Measurements from ENCODE around the gene FBXL2.

The FBXL2 gene

GRCh38 chr3:33273628-33274027 lies 3.6 kb upstream of the FBXL2 start:
- no peak for TF ChIP-seq CTCF (conservative IDR thresholded peaks at IDR 0.05)
- no peak overlapping the region for H3K27ac ChIP-seq

GRCh38 chr3:33278163-33278562 lies 921 bp downstream of the FBXL2 start:
- no peak for TF ChIP-seq CTCF (conservative IDR thresholded peaks at IDR 0.05)
- peak overlapping the region; percentile 72; the same call in 1 of the 2 replicates for H3K27ac ChIP-seq

- TF ChIP-seq CTCF (conservative IDR thresholded peaks at IDR 0.05): no peak
- H3K27ac ChIP-seq: no peak overlapping the region
These were observed 10.5 kb downstream of the FBXL2 start for GRCh38 chr3:33287672-33288282.

GRCh38 chr3:33299395-33300081 lies 22.3 kb downstream of the FBXL2 start:
- no peak for TF ChIP-seq CTCF (conservative IDR thresholded peaks at IDR 0.05)
- H3K27ac ChIP-seq: no peak overlapping the region

- no peak for TF ChIP-seq CTCF (conservative IDR thresholded peaks at IDR 0.05)
- no peak overlapping the region for H3K27ac ChIP-seq
These were observed 35.1 kb downstream of the FBXL2 start for GRCh38 chr3:33312361-33312760.

GRCh38 chr3:33313331-33313730 lies 36.1 kb downstream of the FBXL2 start:
- no peak overlapping the region for H3K27ac ChIP-seq

GRCh38 chr3:33314993-33315392 lies 37.8 kb downstream of the FBXL2 start:
- TF ChIP-seq CTCF (conservative IDR thresholded peaks at IDR 0.05): no peak
- no peak overlapping the region for H3K27ac ChIP-seq

More at GRCh38 chr3:33313331-33313730, 36.1 kb downstream of the FBXL2 start:
- no peak for TF ChIP-seq CTCF (conservative IDR thresholded peaks at IDR 0.05)
